Glomerular visceral epithelial cell (primary cell): ENCODE results near the gene ZNF787.

ENCODE experiments used
- DNase-seq: peaks from one replicate; pipeline ENCODE4 v3.0.0-alpha.2; 2016; ENCODE audit errors: extremely low spot score

The ZNF787 gene

DNA sequence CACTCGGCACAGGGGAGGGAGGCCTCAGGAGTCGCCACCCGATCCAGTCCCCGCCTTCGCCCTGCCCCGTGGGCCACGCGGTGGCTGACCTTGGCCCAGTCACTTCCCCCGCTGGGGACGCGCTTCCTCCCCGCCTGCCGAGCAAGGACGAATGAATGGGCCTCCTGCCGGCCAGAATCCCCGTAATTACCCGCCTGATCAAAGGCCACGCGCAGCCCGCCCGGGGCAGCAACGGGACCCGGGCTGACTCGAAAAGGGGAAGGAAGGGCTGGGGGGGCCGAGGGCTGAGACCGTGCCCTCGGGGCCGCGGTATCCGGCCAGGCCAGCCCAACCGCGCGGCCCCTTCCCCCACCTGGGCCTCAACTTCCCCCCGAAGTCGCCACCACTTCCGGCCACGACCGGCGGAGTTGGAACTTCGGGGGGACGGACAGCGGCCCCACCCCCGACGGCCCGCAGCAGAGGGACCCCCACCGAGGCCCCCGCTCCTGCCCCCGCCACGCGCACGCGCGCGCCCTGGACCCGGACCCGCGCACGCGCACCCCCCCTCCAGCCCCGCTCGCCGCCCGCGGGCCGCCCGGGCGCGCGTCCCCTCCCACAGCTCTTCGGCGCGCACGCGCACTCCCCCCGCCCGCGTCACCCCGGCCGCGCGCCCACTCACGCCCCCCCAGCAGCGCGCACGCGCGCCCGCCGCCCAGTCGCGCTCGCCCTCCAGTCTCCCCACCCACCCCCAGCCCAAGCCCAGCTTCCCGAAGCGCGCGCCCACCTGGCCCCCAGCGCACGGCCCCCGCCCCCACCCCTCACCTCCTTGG is 520 bp downstream of the ZNF787 start:
- peak; percentile 76 for DNase-seq

DNA sequence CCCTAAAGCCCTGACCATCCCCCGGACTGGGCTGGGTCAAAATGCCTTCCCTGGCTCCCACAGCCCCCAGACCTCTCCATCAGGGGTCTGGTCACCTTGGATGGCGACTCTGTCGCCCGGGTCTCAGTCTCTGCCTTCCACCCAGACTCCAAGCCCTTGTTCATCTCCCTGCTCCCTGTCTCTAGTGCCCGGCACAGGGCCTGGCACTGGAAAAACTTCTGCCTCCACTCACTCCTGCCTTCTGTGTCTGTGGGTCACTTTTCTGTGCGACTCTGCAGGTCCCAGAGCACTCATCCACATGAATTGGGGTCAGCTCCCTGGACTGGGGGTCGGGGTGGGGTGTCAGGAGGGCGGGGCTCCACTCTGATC is 1.1 kb downstream of the ZNF787 start:
- DNase-seq, result no peak

- peak; percentile 31 for DNase-seq
Measured at GRCh38 chr19:56119582-56119978, 1.5 kb downstream of the ZNF787 start.

DNA sequence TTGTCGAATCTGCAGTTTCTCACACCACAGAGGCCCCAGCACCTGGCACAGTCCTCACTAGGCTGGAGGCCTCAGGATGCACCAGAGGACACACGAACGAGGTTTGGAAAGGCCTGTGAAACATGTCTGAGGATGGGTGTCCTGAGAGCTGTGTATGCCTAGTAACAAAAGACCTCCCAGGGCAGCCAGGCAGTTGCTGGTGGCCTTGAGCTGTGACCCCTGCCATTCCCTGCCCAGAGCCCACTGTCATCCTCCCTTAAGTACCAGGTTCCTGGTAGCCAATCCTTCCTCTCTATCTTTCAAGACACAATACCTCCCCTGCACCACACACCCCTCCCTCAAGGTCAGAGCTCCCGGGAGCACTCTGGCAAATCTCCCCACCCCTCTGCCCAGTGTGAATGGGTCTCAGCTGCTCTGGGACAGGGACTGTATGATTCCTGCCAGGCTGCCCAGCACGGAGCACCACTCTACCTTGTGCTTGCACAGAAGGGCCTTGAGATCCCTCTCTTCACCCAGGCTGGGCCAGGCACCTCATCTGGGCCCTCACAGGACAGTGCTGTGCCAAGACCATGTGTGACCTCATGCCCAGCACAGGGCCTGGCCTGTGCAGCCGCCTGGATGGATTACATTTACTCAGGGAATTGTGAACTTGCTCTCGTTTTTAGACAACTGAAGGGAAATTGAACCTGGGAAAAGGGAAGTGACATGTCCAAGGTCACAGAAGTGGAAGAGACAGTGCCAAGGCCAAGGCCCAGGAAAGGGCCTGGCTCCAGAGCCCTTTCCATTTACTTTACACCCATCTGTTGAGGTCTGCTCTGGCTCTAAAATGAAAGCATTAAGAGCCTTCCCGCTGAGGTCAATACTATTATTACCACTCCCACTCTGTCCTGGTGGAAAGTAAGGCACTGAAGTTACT is 2.2 kb downstream of the ZNF787 start:
- DNase-seq, result no peak

GRCh38 chr19:56117889-56118288 is 3.2 kb downstream of the ZNF787 start:
- DNase-seq, result no peak

- DNase-seq, result no peak
Measured at GRCh38 chr19:56117376-56117884, 3.7 kb downstream of the ZNF787 start.

- no peak for DNase-seq
Measured at GRCh38 chr19:56116606-56117005, 4.5 kb downstream of the ZNF787 start.

GRCh38 chr19:56115490-56115889 is 5.6 kb downstream of the ZNF787 start:
- no peak for DNase-seq

DNA sequence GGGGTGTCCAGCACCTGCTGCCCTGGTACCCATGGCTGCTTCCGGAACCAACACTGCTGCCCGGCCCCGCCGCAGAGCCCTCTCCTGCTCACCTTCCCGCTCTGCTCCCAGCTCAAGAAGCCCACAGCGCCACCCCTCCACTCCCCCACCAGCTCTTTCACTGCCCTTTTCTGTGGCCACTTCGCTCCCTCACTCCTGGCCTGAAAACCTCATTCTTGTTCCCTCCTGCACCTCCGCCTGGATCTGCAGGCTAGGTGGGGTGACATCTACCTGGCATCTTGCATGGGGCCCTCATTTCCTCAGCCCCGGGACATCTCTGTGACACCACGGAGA is 6.4 kb downstream of the ZNF787 start:
- DNase-seq, result no peak

- no peak for DNase-seq
Measured at GRCh38 chr19:56114051-56114777, 6.9 kb downstream of the ZNF787 start.

- no peak for DNase-seq
Measured at GRCh38 chr19:56113074-56113632, 7.9 kb downstream of the ZNF787 start.

DNA sequence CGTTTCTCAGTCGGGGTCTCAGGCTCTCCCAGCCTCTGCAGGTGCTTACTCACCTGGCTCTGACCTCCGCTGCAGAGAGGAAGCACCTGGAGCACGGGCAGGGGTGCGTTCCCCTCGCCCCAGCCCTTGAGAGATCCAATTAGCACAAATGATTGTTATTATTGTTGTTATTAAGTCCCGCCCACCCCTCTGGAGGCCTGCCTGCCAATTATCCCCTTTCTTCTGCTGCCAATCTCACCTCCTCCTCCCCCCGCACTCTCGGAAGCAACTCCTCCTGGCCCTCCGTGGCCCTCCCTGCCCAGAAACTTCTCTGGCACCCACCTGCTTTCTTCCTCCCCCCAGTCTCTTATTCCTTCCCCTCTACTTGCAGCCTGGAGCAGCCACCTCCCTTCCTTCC is 8.8 kb downstream of the ZNF787 start:
- DNase-seq, result no peak

GRCh38 chr19:56111601-56112312 is 9.3 kb downstream of the ZNF787 start:
- DNase-seq, result peak; percentile 70

DNA sequence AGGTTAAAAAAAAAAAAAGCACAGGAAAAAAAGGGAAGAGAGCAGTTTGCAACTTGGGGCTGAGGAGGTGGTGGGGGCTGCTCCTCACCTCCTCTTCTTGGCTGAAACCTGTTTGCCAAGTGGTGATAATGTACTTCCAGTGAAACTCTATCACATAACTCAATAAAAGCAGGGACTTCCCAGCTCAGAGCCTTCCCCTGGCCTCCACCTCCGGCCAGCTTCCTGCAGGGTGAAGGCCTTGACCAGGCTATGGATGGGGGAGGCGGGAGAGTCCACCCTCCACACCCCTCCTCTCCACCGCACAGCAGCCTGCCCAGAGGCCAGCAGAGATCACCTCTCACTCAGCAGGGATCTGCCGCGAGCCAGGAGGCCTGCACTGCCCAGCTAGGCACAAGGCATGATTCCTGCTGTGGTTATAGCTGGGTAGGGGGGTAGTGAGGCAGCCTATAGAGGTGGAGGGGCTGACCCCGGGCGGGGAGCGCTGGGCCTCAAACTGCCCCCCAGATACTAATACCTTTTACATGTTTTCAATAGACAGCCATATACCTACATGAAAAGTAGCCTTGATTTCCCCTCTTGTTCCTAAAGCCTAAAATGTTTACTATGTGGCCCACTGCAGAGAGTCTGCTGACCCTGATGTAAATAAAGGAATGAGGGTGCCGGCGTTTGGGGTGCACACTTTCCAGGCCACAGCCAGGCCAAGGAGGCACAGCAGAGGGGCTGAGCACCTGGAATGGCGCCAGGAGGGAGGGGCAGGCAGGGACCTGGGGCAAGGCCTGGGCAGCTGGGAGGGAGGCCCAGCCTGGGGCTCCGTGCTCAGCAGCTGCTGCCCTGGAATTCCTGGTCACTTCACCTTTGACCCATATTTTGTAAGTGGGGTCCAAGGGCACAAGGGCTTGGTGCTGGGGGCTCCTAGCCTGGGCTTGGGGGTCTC is 10.3 kb downstream of the ZNF787 start:
- DNase-seq, result peak; percentile 83

- DNase-seq, result no peak
Measured at GRCh38 chr19:56109226-56109625, 11.9 kb downstream of the ZNF787 start.

- no peak for DNase-seq
Measured at GRCh38 chr19:56108447-56109195, 12.5 kb downstream of the ZNF787 start.

DNA sequence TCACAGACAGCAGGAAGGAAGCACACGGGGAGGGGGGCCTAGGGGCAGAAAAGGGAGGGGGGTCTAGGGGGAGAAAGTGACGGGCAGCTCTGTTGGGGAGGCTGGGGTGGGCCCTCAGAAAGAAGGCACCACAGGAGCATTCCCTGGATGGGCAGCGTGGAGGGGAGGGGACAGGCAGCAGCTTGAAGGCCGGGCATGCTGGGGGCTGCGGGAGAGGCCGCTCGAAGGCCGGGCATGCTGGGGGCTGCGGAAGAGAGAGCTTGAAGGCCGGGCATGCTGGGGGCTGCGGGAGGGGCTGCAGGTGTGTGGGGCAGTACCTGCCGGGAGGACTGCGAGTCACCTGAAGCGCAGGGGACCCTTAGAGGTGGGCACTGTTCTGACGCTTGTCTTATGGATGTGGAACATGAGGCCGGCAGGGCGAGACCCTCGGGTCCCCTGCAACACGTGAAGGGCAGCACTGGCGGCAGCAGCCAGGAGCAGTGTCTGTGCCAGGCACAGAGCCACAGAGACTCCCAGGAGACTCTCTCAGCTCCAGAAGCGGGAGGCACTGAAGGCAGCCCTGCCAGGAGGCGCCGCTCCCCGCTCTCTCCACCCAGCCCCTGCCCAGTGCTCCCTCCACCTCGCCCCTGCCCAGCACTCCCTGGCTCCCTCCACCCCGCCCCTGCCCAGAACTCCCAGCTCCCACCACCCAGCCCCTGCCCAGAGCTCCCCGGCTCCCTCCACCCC is 13.3 kb downstream of the ZNF787 start:
- DNase-seq, result no peak

DNA sequence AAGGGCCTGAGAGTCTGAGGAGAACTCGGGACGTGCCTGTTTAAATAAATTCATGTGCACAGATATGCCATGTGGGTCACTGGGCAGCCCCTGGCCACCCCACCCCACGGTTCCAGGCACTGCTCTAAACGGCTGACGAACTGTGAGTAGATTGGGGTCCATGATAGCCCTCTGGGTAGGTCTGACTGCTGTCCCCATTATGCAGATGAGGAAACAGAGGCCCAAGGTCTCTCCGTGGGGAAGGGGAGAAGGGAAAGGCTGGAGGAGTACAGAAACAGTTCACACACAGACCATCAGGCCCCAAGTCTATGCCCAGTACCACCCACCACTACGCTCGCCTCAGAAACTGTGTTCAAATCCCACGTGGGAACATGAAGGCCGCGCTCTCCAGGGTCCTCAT is 14.1 kb downstream of the ZNF787 start:
- DNase-seq, result no peak

DNA sequence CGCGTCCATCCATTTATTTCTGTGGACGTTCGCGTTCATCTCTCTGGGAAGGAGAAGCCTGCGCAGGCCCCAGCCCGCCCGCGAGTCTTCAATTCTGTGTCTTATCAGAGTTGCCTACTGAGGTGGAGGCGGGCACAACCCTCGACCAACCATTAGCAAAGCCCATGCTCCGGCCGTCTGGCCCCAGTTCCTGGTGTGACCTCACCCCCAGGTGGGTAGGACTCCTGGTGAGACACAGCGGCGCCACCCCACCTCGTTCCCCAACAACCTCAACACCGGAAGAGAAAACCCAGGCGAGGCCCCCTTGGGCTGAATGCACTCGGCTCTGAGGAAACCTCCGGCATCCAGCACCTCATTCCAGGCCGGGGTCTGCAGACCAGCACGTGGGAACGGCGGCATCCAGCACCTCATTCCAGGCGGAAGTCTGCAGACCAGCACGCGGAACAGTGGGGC is 14.7 kb downstream of the ZNF787 start:
- no peak for DNase-seq
